Stimulated activated CD8-positive, alpha-beta memory T cell treated with anti-CD3 and anti-CD28 coated beads, Interleukin-12 subunit alpha, Interleukin-12 subunit beta, amount 100 ng/mL, for 4 hours (primary cell): Measurements from ENCODE around the gene DDAH2.

Experiments
- DNase-seq: peaks from one replicate; pipeline ENCODE4 v3.0.0-alpha.2; 2020; ENCODE audit warnings: low read depth

Gene DDAH2

GRCh38 chr6:31690231-31691077 lies 38.6 kb downstream of the DDAH2 start:
- DNase-seq = no peak

GRCh38 chr6:31689249-31690110 lies 39.6 kb downstream of the DDAH2 start:
- no peak for DNase-seq

- DNase-seq = no peak
Observed at GRCh38 chr6:31687860-31688693, 41.0 kb downstream of the DDAH2 start.

- DNase-seq = no peak
Observed at GRCh38 chr6:31687321-31687720, 41.8 kb downstream of the DDAH2 start.

GRCh38 chr6:31686483-31686882 lies 42.6 kb downstream of the DDAH2 start:
- DNase-seq = no peak

- DNase-seq = no peak
Observed at GRCh38 chr6:31683591-31683990, 45.5 kb downstream of the DDAH2 start.

GRCh38 chr6:31681135-31681671 lies 47.9 kb downstream of the DDAH2 start:
- no peak for DNase-seq

GRCh38 chr6:31680226-31681134 lies 48.6 kb downstream of the DDAH2 start, which contains the start of gene LY6G5C:
Gene LY6G5C, minus strand, starts transcription at chr6:31681067. Its CDS starts 694 bp downstream, at chr6:31680373.
- peak; percentile 32 for DNase-seq

GRCh38 chr6:31677955-31678354 lies 51.1 kb downstream of the DDAH2 start:
- no peak for DNase-seq
